ENCODE results near the gene CACNB2.

CACNB2 gene

DNA sequence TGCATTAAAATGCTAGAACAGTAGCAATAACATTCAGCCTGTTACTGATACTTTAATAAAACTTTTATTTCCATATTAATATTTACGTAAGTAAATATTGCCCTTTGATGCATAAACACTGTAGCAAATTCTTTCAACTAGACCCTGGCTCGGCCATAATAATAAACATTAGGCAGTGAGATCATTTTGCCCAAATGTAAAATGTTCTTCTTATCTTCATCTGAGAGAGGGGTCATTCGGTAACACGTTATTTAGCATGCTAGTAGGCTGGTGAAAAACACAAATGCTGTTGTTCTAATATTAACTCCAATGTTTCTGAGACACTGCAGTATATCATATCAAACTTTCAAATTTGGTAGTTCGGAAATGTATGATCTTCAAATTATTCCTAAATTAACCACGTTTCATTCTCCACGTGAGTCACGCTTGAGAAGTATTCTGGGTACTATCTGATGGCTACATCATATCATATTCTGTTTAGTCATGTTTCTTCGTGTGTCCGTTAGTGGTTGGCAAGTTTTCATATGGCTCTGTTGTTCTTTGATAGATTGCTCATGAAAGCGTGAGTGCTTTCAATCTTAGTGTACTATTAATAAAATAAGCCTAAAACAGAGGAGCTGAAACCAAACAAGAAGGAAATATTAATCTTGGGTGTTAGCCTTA, 365.4 kb downstream of the CACNB2 start:
- no peak for DNase-seq (ENCODE audit: low read depth in 2 of 2)

DNA sequence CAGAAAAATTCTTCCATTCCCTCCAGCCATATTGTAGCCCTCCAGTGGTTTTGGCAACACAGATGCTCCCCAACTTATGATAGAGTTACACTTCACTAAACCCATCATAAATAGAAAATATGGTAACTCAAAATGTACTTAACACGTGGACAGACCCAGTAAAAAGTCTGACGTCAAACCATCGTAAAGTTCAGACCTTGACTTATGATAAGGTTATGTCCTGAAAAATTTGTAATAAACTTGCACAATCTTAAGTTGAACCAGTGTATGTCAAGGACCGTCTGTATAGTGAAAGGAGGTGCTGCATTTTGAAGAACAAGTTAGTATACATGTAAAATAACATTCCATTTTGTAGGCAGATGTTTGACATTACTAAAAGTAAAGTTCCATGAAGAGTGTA, 368.4 kb downstream of the CACNB2 start:
- no peak for DNase-seq (ENCODE audit: low read depth in 2 of 2)

DNA sequence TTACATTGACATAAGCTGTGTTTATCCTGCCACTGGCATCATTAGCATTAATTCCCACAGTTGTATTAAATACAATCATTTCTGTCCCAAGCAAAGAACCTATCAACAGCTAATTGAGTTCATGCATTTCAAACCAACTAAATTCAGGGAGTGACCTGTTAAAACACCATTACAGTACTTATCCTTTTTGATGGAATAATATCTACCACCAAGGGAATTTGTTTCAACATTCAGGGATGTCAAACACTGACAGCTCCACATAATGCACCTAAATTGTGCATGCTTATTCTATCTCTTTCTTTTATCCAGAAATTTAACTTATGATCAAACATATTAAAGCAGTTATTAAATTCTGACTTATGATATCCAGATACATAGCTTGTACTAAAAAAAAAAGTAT, 374.3 kb downstream of the CACNB2 start:
- DNase-seq (ENCODE audit: low read depth in 2 of 2) = no peak

DNA sequence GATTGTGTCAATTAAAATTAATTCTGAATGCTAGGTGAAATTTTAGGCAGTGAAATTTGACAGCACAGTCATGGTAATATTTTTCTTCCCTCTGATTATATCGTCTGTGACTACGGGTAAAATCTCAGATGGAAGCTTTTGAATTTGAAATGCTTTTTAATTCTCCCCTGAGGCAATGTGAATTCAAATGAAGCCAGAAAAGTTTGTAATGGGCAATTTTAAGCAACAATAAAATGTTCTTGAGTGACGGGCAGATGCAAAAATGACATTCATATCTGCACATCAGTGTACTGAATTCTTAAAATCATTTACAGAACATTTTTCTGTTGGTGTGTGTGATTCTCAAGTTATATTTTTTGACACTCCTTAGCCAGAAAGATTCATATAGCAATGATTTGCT, 376.6 kb downstream of the CACNB2 start:
- DNase-seq (ENCODE audit: low read depth in 2 of 2) = no peak

DNA sequence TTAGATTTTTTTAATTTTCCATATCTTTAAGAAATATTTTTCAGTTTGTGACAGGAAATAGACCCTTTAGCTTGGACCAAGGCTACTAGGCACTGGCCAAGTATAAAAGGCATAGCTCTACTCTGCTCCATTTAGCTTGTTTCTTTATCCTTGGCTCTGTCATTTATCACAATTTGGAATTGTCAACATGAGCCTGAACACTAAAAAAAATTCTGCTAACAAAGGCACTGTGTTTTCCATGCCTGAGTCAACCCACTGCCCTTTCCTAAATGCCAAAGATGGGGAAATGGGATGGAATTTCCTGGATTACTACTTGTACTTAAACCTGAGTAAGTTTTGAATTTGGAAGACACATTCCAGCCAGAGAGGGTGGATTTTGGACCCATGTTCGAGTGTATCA, 382.8 kb downstream of the CACNB2 start:
- no peak for DNase-seq (ENCODE audit: low read depth in 2 of 2)

DNA sequence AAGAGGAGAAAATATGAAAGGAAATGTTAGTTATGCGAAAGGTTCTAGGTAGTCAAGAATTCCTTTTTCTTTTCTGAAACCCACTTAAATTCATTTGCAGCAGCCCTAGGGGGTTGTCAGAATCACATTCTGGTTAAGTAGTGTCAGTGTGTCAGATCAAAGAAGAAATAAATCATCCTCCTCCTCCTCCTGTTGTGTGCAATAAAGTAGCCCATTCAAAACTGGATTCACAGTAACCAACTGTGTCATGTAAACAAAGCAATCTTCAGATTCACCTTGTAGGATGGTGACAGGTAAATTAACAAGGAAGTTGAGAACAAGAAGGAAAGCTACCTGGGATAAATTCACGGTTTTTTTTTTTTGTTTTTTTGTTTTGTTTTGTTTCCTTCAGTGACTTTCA, 383.6 kb downstream of the CACNB2 start:
- DNase-seq (ENCODE audit: low read depth in 2 of 2) = no peak

DNA sequence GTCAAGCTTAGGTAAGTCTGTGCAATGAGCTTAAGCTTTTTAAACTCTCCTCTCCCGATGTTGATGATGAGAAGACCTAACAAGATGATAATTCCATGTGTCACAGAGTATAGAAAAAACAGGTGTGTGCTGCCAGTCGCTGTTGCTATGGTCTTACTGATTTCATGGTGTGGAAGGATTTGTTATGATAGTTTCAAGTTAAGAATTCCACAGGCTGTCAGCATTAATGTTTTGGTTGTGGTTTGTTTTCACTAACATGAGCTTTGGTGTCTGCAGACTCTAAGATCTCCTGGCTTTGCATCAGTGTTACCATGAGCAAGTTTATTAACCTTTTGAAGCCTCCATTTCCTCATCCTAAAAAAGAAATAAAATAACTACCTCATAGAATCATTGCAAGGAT, 387.5 kb downstream of the CACNB2 start:
- DNase-seq (ENCODE audit: low read depth in 2 of 2) = no peak

DNA sequence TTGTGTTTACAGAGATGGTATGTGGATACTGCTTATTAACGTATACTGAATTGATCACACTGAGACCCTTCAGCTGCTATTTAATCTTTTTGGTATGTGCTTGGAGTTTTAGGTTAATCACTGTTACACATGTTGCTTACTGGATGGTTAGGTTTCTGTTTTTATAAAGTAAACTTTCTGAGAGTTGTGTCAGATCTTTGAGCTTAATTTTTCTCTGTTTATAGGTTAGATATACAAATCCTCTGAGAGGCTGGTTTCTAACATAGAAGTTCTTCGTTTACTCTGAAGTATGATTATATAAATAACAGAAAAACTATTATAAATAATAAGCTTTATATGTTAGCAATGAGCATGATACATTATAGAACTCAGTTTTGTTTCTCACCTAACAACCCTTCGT, 388.1 kb downstream of the CACNB2 start:
- no peak for DNase-seq (ENCODE audit: low read depth in 2 of 2)

DNA sequence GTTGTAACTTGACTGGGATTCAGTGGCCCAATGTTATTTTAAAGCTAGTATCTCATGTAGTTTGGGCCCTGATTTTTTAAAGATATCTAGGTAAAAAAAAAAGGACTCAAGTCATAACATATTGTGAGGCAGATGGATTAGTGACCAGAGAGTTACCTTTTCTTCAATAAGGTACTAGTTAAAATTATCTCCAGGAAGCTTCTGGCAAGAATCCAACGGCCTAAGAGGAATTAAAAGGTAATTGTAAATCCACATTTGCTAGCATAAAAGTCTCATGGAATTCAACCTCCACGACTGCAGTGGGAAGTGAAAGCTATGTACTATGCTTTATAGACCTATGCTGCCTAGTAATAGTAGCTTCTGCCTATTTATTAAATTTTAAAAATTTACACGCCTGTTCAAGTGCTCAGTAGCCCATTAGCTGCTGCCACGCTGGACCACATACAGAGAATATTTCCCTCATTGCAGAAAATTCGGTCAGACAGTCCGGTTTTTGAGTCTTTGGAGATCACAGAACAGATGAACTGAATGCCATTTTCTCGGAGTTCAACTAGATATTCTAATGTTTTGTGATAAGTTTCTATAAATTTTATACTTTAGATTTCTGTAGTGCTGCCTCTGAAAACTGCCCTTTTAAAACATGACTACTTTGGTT, 392.8 kb downstream of the CACNB2 start:
- DNase-seq (ENCODE audit: low read depth in 2 of 2) = no peak

DNA sequence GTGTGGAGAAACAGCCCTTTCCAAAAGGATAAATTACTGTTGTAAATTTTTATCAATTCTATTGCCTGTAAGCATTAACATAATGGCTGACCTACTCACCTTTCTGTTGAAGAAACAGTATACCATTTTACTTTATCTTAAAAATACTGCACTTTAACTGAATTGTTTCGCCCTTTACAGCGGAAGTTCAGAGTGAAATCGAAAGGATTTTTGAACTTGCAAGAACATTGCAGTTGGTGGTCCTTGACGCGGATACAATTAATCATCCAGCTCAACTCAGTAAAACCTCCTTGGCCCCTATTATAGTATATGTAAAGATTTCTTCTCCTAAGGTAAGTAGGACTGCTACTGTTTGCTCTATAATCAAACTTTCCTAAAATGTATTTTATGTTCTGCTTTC, 393.7 kb downstream of the CACNB2 start:
- DNase-seq (ENCODE audit: low read depth in 2 of 2) = no peak

DNA sequence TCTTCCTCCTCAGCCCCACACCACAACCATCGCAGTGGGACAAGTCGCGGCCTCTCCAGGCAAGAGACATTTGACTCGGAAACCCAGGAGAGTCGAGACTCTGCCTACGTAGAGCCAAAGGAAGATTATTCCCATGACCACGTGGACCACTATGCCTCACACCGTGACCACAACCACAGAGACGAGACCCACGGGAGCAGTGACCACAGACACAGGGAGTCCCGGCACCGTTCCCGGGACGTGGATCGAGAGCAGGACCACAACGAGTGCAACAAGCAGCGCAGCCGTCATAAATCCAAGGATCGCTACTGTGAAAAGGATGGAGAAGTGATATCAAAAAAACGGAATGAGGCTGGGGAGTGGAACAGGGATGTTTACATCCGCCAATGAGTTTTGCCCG, 399.1 kb downstream of the CACNB2 start:
- DNase-seq (ENCODE audit: low read depth in 2 of 2) = no peak

DNA sequence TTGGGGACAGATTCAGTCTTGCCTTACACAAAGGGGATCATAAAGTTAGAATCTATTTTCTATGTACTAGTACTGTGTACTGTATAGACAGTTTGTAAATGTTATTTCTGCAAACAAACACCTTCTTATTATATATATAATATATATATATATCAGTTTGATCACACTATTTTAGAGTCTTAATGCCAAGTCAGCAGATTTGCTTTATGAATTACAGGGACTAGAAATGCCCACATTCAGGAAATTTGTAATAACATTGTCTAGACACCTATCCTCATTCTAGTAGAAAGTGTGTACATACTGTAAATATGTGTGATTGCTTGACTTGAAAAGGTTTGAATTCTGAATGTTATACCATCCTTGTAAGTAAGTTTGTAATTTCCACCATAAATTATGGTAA, 400.0 kb downstream of the CACNB2 start:
- no peak for DNase-seq (ENCODE audit: low read depth in 2 of 2)

DNA sequence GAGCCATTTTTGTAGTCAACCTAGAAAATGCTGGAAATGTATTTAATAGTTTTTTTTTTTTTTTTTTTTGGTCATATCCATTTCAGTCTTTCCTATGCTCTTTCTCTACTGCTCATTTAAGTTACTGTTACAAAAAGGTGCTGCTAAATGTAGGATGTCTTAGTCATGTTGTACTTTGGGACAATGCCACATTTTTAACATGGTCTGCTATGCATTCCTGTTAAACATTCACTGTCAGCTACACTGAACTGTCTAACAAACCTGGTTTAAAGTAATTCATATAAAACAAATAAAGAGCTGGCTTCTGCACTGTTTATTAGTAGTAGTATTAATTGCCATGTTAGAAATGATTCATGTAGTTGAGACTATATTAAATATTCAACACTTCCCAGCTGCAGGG, 402.6 kb downstream of the CACNB2 start:
- DNase-seq (ENCODE audit: low read depth in 2 of 2) = no peak

DNA sequence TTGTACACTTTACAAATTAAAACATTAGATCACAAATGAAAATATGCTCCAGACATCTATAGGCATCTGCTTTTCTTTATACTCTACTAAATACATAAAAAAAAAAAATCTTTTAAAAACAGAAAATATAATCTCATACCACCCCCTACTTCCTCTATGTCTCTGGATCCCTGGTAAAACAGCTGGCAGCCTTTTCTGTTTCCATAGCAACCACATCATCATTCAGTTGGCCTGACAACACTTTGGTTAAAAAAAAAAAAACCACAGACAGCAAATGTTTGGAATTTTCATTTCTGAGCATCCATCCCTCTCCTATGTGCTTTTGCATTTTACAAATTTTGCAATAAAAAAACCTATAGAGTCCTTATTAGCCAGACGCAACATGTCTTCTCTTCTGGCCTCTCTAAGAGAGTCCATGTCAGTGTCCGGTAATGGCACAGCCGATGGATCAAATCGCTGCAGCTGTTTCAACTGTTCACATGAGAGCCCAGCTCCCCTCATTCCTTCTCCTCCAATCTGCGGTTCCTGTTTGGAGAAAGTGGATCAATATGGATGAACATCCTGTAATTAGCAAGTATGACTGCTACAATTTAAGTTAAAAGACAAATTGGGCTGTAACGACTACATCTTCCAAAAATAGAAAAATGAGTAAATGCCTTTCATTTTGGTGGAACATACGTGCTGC, 405.5 kb downstream of the CACNB2 start:
- DNase-seq (ENCODE audit: low read depth in 2 of 2) = no peak

DNA sequence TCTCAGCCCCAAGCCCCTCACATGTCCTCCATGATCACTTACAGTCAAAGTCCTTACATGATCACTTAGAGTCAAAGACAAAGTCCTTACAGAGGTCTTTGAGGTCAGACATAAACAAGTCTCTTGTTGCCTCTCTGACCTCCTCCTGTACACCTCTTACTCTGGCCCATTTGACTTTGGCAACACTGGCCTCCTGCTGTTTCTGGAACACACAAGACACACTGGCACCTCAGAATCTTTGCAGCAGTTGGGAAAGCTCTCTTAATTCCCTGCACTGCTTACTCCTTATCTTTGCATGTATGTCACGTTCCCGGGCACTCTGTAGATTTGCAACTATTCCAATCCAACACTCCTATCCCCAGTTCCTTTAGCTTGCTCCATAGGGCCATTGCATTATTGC, 408.9 kb downstream of the CACNB2 start:
- DNase-seq (ENCODE audit: low read depth in 2 of 2) = no peak

DNA sequence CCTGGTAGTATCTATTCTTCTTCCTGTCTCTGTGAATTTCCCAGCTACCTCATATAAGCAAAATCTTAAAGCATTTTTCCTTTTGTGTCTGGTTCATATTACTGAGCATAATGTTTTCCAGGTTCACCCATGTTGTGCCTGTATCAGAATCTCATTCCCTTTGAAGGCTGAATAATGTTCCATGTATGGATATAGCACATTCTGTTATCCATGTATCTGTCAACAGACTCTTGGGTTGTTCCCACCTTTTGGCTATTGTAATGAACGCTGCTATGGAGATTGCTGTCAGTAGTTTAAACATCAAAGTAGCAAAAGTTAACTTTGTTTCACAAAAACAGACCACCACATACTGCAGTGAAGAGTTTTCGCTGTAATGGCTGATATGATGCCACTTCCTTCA, 411.2 kb downstream of the CACNB2 start:
- DNase-seq (ENCODE audit: low read depth in 2 of 2) = no peak

DNA sequence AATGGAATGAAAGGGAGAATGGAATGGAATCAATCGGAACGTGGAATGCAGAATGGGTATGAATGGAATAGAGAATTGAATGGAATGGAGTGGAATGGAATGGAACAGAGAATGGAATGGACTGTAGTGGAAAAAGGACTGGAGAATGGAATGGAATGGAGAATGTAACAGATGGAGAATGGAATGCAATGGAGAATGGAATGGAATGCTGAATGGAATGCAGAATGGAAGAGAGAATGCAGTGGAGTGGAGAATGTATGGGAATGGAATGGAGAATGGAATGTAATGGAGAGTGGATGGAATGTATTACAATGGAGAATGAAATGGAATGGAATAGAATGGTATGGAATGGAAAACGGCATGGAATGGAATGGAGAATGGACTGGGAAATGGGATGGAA, 414.3 kb downstream of the CACNB2 start:
- no peak for DNase-seq (ENCODE audit: low read depth in 2 of 2)

DNA sequence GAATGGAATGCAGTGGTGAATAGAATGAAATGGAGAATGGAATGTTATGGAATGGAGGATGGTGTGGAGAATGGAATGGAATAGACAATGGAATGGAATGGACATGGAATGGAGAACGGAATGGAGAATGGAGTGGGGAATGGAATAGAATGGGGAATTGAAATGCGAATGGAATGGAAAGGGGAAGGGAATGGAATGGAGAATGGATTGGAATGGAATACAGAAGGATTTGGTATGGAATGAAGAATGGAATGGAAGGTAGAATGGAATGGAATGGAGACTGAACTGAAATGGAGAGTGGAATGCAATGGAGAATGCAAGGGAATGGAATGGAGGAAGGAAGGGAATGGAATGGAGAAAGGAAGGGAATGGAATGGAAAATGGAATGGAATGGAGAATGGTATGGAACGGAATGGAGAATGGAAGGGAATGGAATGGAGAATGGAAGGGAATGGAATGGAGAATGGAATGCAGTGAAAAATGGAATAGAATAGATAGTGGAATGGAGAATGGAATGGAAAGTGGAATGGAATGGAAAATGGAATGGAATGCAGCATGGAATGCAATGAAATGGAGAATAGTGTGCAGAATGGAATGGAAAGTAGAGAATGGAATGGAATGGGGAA, 416.4 kb downstream of the CACNB2 start:
- no peak for DNase-seq (ENCODE audit: low read depth in 2 of 2)

DNA sequence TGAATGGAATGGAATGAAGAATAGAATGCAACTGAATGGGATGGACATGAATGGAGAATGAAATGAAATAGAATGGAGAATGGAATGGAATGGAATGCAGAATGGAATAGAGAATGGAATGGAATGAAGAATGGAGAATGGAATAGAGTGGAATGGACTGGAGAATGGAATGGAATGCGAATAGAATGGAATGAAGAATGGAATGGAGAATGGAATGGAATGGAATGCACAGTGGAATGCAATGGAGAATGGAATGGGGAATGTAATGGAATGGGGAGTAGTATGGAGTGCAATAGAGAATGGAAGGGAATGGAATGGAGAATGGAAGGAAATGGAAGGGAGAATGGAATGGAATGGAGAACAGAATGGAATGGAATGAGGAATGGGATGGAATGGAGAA, 417.7 kb downstream of the CACNB2 start:
- DNase-seq (ENCODE audit: low read depth in 2 of 2) = no peak

DNA sequence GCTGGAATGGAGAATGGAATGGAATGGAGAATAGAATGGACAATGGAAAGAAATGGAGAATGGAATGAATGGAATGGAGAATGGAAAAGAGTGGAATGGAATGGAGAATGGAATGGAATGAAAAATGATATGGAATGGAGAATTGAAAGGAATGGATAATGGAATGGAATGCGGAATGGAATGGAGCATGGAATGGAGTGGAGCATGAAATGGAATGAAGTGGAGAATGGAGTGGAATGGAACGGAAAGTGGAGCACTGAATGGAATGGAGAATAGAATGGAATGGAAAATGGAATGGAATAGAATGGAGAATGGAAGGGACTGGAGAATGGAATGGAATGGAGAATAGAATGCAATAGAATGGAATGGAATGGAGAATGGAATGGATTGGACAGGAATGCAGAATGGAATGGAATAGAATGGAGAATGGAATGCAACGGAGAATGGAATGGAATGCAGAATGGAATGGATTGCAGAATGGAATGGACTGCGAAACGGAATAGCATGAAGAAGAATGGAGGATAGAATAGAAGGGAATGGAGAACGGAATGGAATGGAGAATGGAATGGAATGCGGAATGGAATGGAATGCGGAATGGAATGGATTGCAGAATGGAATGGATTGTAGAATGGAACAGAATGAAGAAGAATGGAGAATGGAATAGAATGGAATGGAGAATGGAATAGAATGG, 421.8 kb downstream of the CACNB2 start:
- DNase-seq (ENCODE audit: low read depth in 2 of 2) = no peak

DNA sequence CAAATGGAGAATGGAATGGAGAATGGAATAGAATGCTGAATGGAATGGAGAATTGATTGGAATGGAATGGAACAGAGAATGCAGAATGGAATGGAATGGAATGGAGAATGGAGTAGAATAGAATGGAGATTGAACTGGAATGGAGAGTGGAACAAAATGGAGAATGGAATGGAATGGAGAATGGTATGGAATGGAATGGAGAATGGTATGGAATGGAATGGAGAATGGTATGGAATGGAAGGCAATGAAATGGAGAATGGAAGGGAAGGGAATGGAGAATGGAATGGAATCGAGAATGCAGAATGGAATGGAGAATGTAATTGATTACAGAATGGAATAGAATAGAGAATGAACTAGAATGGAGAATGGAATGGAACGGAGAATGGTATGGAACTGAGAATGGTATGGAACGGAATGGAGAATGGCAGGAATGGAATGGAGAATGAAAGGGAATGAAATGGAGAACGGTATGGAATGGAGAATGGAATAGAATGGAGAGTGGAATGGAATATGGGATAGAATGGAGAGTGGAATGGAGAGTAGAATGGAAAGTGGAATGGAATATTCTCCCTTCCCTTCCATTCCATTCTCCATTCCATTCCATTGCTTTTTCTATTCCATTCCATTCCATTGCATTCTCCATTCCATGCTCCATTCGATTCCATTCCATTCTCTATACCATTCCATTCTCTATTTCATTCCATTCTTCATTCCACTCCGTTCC, 422.9 kb downstream of the CACNB2 start:
- DNase-seq (ENCODE audit: low read depth in 2 of 2) = no peak

DNA sequence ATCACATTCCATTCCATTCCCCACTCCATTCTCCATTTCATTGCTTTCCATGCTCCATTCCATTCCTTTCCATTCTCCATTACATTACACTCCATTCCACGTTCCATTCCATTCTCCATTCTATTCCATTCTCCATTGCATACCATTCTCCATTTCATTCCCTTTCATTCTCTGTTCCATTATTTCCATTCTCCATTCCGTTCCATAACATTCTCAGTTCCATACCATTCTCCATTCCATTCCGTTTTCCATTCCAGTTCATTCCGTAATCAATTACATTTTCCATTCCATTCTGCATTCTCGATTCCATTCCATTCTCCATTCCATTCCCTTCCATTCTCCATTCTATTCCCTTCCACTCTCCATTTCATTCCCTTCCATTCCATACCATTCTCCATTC, 424.8 kb downstream of the CACNB2 start:
- DNase-seq (ENCODE audit: low read depth in 2 of 2) = no peak
